ENCODE results near the gene PIP5K1A. TPM values are rescaled to one million over a fixed set of nuclear protein-coding genes. Genes with fewer than 3 reads are reported as not detected.

PIP5K1A gene
- 10 to 100 TPM; 13.9 to 22.1 (median 17.2) TPM for total RNA-seq
- long read RNA-seq, partial matches to known transcripts, result 0 of 1 reads
- long read RNA-seq, other reads (novel, unspliced or antisense), result 1 of 1 reads

- Histone ChIP-seq H3K27me3 (no peaks in the 10 kb centered on the region), H3K4me3 (peak within 1 kb of the TSS; percentile 74 to 83 (median 81)), H3K4me1 (peaks cover 0 to 21% (median 0%) of the 10 kb centered on the region in 4 donors), H3K9me3 (no peaks in the 10 kb centered on the region), H3K36me3 (peaks cover 0 to 6% (median 0%) of the 10 kb centered on the region in 4 donors), H3K27ac (peak within 1 kb of the TSS; percentile 59 to 78 (median 73))
- intact Hi-C loops (cut with DNase I), result loop anchor here in 1 of 2 donors (10.0 kb wide), 1 partner anchor 76 kb away; no protein-coding TSS in a partner anchor
- ATAC-seq (peak; percentile 85 to 92 (median 90)), DNase-seq (peak; percentile 99)
- peak; percentile 77 for TF ChIP-seq POLR2A (IDR thresholded peaks at IDR 0.05)
- TF ChIP-seq CTCF (IDR thresholded peaks at IDR 0.05), result no peak
- WGBS (ENCODE audit: insufficient coverage, low coverage, low lambda C conversion rate, missing lambda C conversion rate), result under 1% methylated on average over 40 of the region's 60 CpGs
These were observed at the start of gene PIP5K1A for GRCh38 chr1:151198254-151199127. Gene PIP5K1A (plus strand): TSS chr1:151198552. CDS start chr1:151198997, 445 bp downstream.

GRCh38 chr1:151156515-151156819 is 41.9 kb upstream of the PIP5K1A start, which contains the start of gene TNFAIP8L2:
Gene TNFAIP8L2 (plus strand): TSS chr1:151156649. CDS start chr1:151158698, 2,049 bp downstream.
- Histone ChIP-seq H3K9me3 (no peaks in the 10 kb centered on the region), H3K27me3 (no peaks in the 10 kb centered on the region), H3K27ac (peak within 1 kb of the TSS in 2 of 3 donors; percentile 43 to 45), H3K4me1 (no peaks in the 10 kb centered on the region), H3K4me3 (peak within 1 kb of the TSS; percentile 9 to 35 (median 25)), H3K36me3 (peaks cover 0 to 25% (median 16%) of the 10 kb centered on the region in 4 donors)
- intact Hi-C loops (cut with DNase I), result loop anchor here (5.0 to 10.0 kb wide), 2 partner anchors 59 to 132 kb away; no protein-coding TSS in a partner anchor
- DNase-seq, result peak in 2 of 3 donors; percentile 71 to 75
- no peak for TF ChIP-seq CTCF (IDR thresholded peaks at IDR 0.05)
- no peak for TF ChIP-seq POLR2A (IDR thresholded peaks at IDR 0.05)
- ATAC-seq, result peak; percentile 68 to 75 (median 70)
- WGBS (ENCODE audit: insufficient coverage, low coverage, low lambda C conversion rate, missing lambda C conversion rate), result 27% methylated on average over 3 of the region's 4 CpGs

GRCh38 chr1:151157067-151157531 is 41.3 kb upstream of the PIP5K1A start:
- intact Hi-C loops (cut with DNase I), result loop anchor here (5.0 to 10.0 kb wide), 2 partner anchors 60 to 132 kb away; no protein-coding TSS in a partner anchor
- peak; percentile 21 to 45 (median 36) for ATAC-seq
- Histone ChIP-seq H3K4me3 (peak overlapping the region; percentile 5 to 35 (median 9)), H3K9me3 (no peaks in the 10 kb centered on the region), H3K27ac (peak overlapping the region in 2 of 3 donors; percentile 43 to 45), H3K4me1 (no peaks in the 10 kb centered on the region), H3K27me3 (no peaks in the 10 kb centered on the region), H3K36me3 (peaks cover 0 to 32% (median 17%) of the 10 kb centered on the region in 4 donors)
- no peak for TF ChIP-seq POLR2A (IDR thresholded peaks at IDR 0.05)
- TF ChIP-seq CTCF (IDR thresholded peaks at IDR 0.05), result no peak
- WGBS (ENCODE audit: insufficient coverage, low coverage, low lambda C conversion rate, missing lambda C conversion rate), result 34% methylated on average over 2 of the region's 6 CpGs
- DNase-seq, result no peak

GRCh38 chr1:151158326-151158725 is 40.0 kb upstream of the PIP5K1A start:
- Histone ChIP-seq H3K4me1 (no peaks in the 10 kb centered on the region), H3K9me3 (no peaks in the 10 kb centered on the region), H3K27me3 (no peaks in the 10 kb centered on the region), H3K36me3 (peaks cover 0 to 32% (median 17%) of the 10 kb centered on the region in 4 donors), H3K4me3 (peak overlapping the region in 1 of 3 donors; percentile 35), H3K27ac (no peak overlapping the region)
- TF ChIP-seq CTCF (IDR thresholded peaks at IDR 0.05) (no peak), POLR2A (IDR thresholded peaks at IDR 0.05) (no peak)
- DNase-seq (no peak), ATAC-seq (no peak)
- WGBS (ENCODE audit: insufficient coverage, low coverage, low lambda C conversion rate, missing lambda C conversion rate), result 62% methylated on average over 5 of the region's 5 CpGs
- intact Hi-C loops (cut with DNase I), result loop anchor here (5.0 to 10.0 kb wide), 2 partner anchors 61 to 134 kb away; no protein-coding TSS in a partner anchor

All from right lobe of liver (tissue), 6 donors.